GM23248 (cell line): ENCODE measurements around the gene NLRP8. TPM values are rescaled to one million over a fixed set of nuclear protein-coding genes. Genes with fewer than 3 reads are reported as not detected.

Experiments used
- DNase-seq: peaks from one replicate; pipeline ENCODE4 v3.0.0-alpha.2; 2015
- H2AFZ ChIP-seq: fragments of 200-600 bp; sonication (generic); 2 replicates; pipeline ENCODE4 v1.6.1; 2016; ENCODE audit warnings: antibody characterized with exemption
- H3F3A ChIP-seq: fragments of 200-600 bp; sonication (generic); 2 replicates; pipeline ENCODE4 v1.6.1; 2016; ENCODE audit warnings: mild to moderate bottlenecking, antibody characterized with exemption, mixed run types; ENCODE audit not compliant: insufficient read depth
- H3K27ac ChIP-seq: fragments of 200-600 bp; sonication (generic); 2 replicates; pipeline ENCODE4 v1.5.1; 2016; ENCODE audit warnings: mild to moderate bottlenecking
- H3K27me3 ChIP-seq: fragments of 200-600 bp; sonication (generic); replicated peaks from 2 replicates; pipeline ENCODE4 v1.6.1; 2016; ENCODE audit warnings: mild to moderate bottlenecking; ENCODE audit not compliant: insufficient read depth
- H3K36me3 ChIP-seq: fragments of 200-600 bp; sonication (generic); 2 replicates; pipeline ENCODE4 v1.6.1; 2016; ENCODE audit warnings: low read depth, mild to moderate bottlenecking
- H3K4me1 ChIP-seq: fragments of 200-600 bp; sonication (generic); 2 replicates; pipeline ENCODE4 v1.6.1; 2016; ENCODE audit warnings: mild to moderate bottlenecking; ENCODE audit not compliant: insufficient read depth
- H3K4me2 ChIP-seq: fragments of 200-600 bp; sonication (generic); one replicate; pipeline ENCODE4 v1.6.1; 2016; ENCODE audit warnings: mild to moderate bottlenecking; ENCODE audit not compliant: unreplicated experiment
- H3K4me3 ChIP-seq: fragments of 200-600 bp; sonication (generic); 2 replicates; pipeline ENCODE4 v1.5.1; 2016; ENCODE audit warnings: mild to moderate bottlenecking
- H3K79me2 ChIP-seq: fragments of 200-600 bp; sonication (generic); 2 replicates; pipeline ENCODE4 v1.6.1; 2016; ENCODE audit warnings: mild to moderate bottlenecking; ENCODE audit not compliant: insufficient read depth
- H3K9ac ChIP-seq: fragments of 200-600 bp; sonication (generic); 2 replicates; pipeline ENCODE4 v1.6.1; 2016; ENCODE audit warnings: mild to moderate bottlenecking
- H3K9me2 ChIP-seq: fragments of 200-600 bp; sonication (generic); 2 replicates; pipeline ENCODE4 v1.6.1; 2016; ENCODE audit warnings: mixed run types, mild to moderate bottlenecking, moderate library complexity; ENCODE audit not compliant: insufficient read depth
- H3K9me3 ChIP-seq: fragments of 200-600 bp; sonication (generic); one replicate; pipeline ENCODE4 v1.6.1; 2017; ENCODE audit warnings: low read depth
- H4K20me1 ChIP-seq: fragments of 200-600 bp; sonication (generic); 2 replicates; pipeline ENCODE4 v1.6.0; 2016; ENCODE audit not compliant: insufficient read depth
- EZH2 ChIP-seq: fragments of 200-600 bp; sonication (generic); IDR thresholded peaks from 2 replicates; pipeline ENCODE4 v1.6.1; 2018; ENCODE audit warnings: antibody characterized with exemption, mild to moderate bottlenecking; ENCODE audit not compliant: insufficient read depth, poor library complexity, severe bottlenecking
- EZH2phosphoT487 ChIP-seq: fragments of 200-600 bp; sonication (generic); IDR thresholded peaks from 2 replicates; pipeline ENCODE4 v1.6.1; 2018; ENCODE audit warnings: antibody characterized with exemption, moderate library complexity, mild to moderate bottlenecking, low read depth; ENCODE audit not compliant: insufficient read depth
- WGBS, 2 experiments: methylation state at CpG; one replicate each; pipeline ENCODE4 v1.1.6; 2015 to 2017; ENCODE audit warnings: low lambda C conversion rate in 2 of 2, low coverage in 1 of 2; ENCODE audit errors: missing lambda C conversion rate in 2 of 2; 5-methylcytosine and 5-hydroxymethylcytosine counted together
- in situ Hi-C: fragments of 300-500 bp; cut with MboI; formaldehyde crosslinking; loops from 2 replicates; pipeline ENCODE4 v1.15.0; 2020
- polyA plus RNA-seq: library from polyadenylated mRNA; unstranded; fragments of >200 nt; fragmentation: Nextera tagmentation; extraction: Ambion mirVana; gene quantifications from 2 replicates; pipeline ENCODE4 v1.2.1, GENCODE V29; 2016
- total RNA-seq: library from RNA; depleted of rRNA; stranded (reverse); fragments of >200 nt; shearing (Covaris generic); gene quantifications from 2 replicates; pipeline ENCODE4 v1.2.3, GENCODE V29; 2014; rRNA removed

Gene NLRP8
- not detected in 2 replicates for total RNA-seq
- polyA plus RNA-seq, result not detected in 2 replicates

DNA sequence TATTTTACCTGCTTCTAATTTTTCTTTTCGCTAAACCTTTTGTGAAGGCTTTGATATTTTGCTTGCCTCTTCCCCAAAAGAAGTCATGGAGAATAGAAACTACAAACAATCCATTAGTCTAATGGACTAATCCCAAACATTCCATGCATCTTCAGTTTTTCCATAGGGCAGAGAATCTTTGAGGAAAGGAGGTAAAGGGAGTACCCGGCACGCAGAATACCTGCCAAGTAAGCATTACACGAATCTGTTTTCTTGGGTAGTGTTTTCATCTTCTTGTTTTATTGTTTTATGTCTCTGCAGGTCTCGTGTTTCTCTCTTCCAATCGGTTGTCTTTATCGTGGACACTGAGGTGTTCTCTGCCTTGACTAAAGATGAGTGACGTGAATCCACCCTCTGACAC lies at the start of gene NLRP8:
Gene NLRP8 (plus strand): TSS at position 301 of the 400 bp plus-strand sequence.
- in situ Hi-C loops, result no loop called here
- H3K4me2 ChIP-seq, result no peak within 1 kb of the TSS

GRCh38 chr19:55898911-55899310 lies 48.7 kb upstream of the NLRP8 start:
- H3K9me3 ChIP-seq, result no peaks in the 10 kb centered on the region
- H3K27ac ChIP-seq, result no peak overlapping the region
- H3K36me3 ChIP-seq, result no peaks in the 10 kb centered on the region
- H3K4me1 ChIP-seq, result no peaks in the 10 kb centered on the region
- in situ Hi-C loops, result no loop called here
- WGBS, 2 experiments, result 17 to 21% methylated on average over 12 of the region's 12 CpGs
- no peak for TF ChIP-seq EZH2
- TF ChIP-seq EZH2phosphoT487, result no peak
- H3K79me2 ChIP-seq, result no peaks in the 10 kb centered on the region
- H4K20me1 ChIP-seq, result no peaks in the 10 kb centered on the region
- H2AFZ ChIP-seq, result no peak overlapping the region
- no peak overlapping the region for H3K4me2 ChIP-seq
- no peaks in the 10 kb centered on the region for H3K27me3 ChIP-seq
- no peak for DNase-seq
- no peak overlapping the region for H3K9ac ChIP-seq
- H3K4me3 ChIP-seq, result no peak overlapping the region
- no peaks in the 10 kb centered on the region for H3F3A ChIP-seq
- H3K9me2 ChIP-seq, result no peaks in the 10 kb centered on the region

More for the DNA sequence above, at the start of gene NLRP8:
- Histone ChIP-seq H3K27me3 (no peaks in the 10 kb centered on the region), H3K36me3 (no peaks in the 10 kb centered on the region), H3K4me3 (no peak within 1 kb of the TSS), H3K9me3 (no peaks in the 10 kb centered on the region), H3K9me2 (no peaks in the 10 kb centered on the region), H4K20me1 (no peaks in the 10 kb centered on the region), H3K4me1 (no peaks in the 10 kb centered on the region), H3K79me2 (no peaks in the 10 kb centered on the region), H3K9ac (no peak within 1 kb of the TSS), H3K27ac (no peak within 1 kb of the TSS), H2AFZ (no peak within 1 kb of the TSS), H3F3A (no peaks in the 10 kb centered on the region)
- DNase-seq, result no peak
- WGBS, 2 experiments, result 27 to 31% methylated on average over 8 of the region's 8 CpGs
- TF ChIP-seq EZH2 (no peak), EZH2phosphoT487 (no peak)

- Histone ChIP-seq H3K36me3 (no peaks in the 10 kb centered on the region), H3K4me3 (no peak overlapping the region), H3K9me3 (no peaks in the 10 kb centered on the region), H3K79me2 (no peaks in the 10 kb centered on the region), H3K9ac (no peak overlapping the region), H3K4me1 (no peaks in the 10 kb centered on the region), H3K27ac (no peak overlapping the region), H3K27me3 (no peaks in the 10 kb centered on the region), H3F3A (no peaks in the 10 kb centered on the region), H4K20me1 (no peaks in the 10 kb centered on the region), H3K4me2 (no peak overlapping the region), H3K9me2 (no peaks in the 10 kb centered on the region), H2AFZ (no peak overlapping the region)
- in situ Hi-C loops, result no loop called here
- no peak for DNase-seq
- 17 to 21% methylated on average over 13 of the region's 13 CpGs for WGBS, 2 experiments
- TF ChIP-seq EZH2phosphoT487 (no peak), EZH2 (no peak)
Measured at GRCh38 chr19:55901369-55902079, 46.1 kb upstream of the NLRP8 start.

- Histone ChIP-seq H4K20me1 (no peaks in the 10 kb centered on the region), H3K9me3 (no peaks in the 10 kb centered on the region), H3K4me1 (no peaks in the 10 kb centered on the region), H3K4me2 (no peak overlapping the region), H3K9me2 (no peaks in the 10 kb centered on the region), H3K9ac (no peak overlapping the region), H3K27ac (no peak overlapping the region), H2AFZ (no peak overlapping the region), H3K4me3 (no peak overlapping the region), H3K27me3 (no peaks in the 10 kb centered on the region), H3K36me3 (no peaks in the 10 kb centered on the region), H3F3A (no peaks in the 10 kb centered on the region), H3K79me2 (no peaks in the 10 kb centered on the region)
- TF ChIP-seq EZH2, result no peak
- no peak for TF ChIP-seq EZH2phosphoT487
- in situ Hi-C loops, result no loop called here
- WGBS, 2 experiments, result 21 to 25% methylated on average over 9 of the region's 9 CpGs
- DNase-seq, result no peak
Measured at GRCh38 chr19:55902080-55902751, 45.4 kb upstream of the NLRP8 start.
